Fibroblast of skin of scalp (primary cell): ENCODE results near the gene VPS50.
"Not testable (repeated sequence)": the region's sequence is repeated elsewhere in the genome, so short reads cannot be mapped to it uniquely, and the experiment has no call there.

Source experiments
- DNase-seq: peaks from one replicate; pipeline ENCODE4 v3.0.0-alpha.2; 2013

Gene VPS50

GRCh38 chr7:93337052-93337451 is 104.9 kb downstream of the VPS50 start:
- no peak for DNase-seq

- not testable (repeated sequence) for DNase-seq
Observed at GRCh38 chr7:93342178-93342577, 110.0 kb downstream of the VPS50 start.

GRCh38 chr7:93350338-93350737 is 118.2 kb downstream of the VPS50 start:
- DNase-seq: no peak

GRCh38 chr7:93352881-93353280 is 120.7 kb downstream of the VPS50 start:
- DNase-seq: no peak

GRCh38 chr7:93354815-93355214 is 122.6 kb downstream of the VPS50 start:
- DNase-seq: no peak

GRCh38 chr7:93359520-93360198 is 127.5 kb downstream of the VPS50 start:
- no peak for DNase-seq

GRCh38 chr7:93361853-93362252 is 129.7 kb downstream of the VPS50 start:
- DNase-seq: no peak

- no peak for DNase-seq
Observed at GRCh38 chr7:93364806-93365205, 132.6 kb downstream of the VPS50 start.

- no peak for DNase-seq
Observed at GRCh38 chr7:93365341-93365740, 133.2 kb downstream of the VPS50 start.

- no peak for DNase-seq
Observed at GRCh38 chr7:93366816-93367215, 134.7 kb downstream of the VPS50 start.

GRCh38 chr7:93367254-93367653 is 135.1 kb downstream of the VPS50 start:
- no peak for DNase-seq

GRCh38 chr7:93370937-93371336 is 138.8 kb downstream of the VPS50 start:
- not testable (repeated sequence) for DNase-seq

GRCh38 chr7:93373537-93373936 is 141.4 kb downstream of the VPS50 start:
- DNase-seq: no peak

GRCh38 chr7:93374345-93374940 is 142.3 kb downstream of the VPS50 start:
- DNase-seq: peak; percentile 46

- DNase-seq: no peak
Observed at GRCh38 chr7:93375603-93376002, 143.4 kb downstream of the VPS50 start.

GRCh38 chr7:93378131-93378760 is 146.1 kb downstream of the VPS50 start:
- DNase-seq: no peak

- peak; percentile 12 for DNase-seq
Observed at GRCh38 chr7:93382362-93382761, 150.2 kb downstream of the VPS50 start.

GRCh38 chr7:93390660-93391059 is 158.5 kb downstream of the VPS50 start:
- DNase-seq: no peak

- no peak for DNase-seq
Observed at GRCh38 chr7:93392984-93393383, 160.8 kb downstream of the VPS50 start.

GRCh38 chr7:93399642-93400041 is 167.5 kb downstream of the VPS50 start:
- no peak for DNase-seq

GRCh38 chr7:93402944-93403343 is 170.8 kb downstream of the VPS50 start:
- peak; percentile 2 for DNase-seq

GRCh38 chr7:93407239-93407638 is 175.1 kb downstream of the VPS50 start:
- no peak for DNase-seq

- DNase-seq: no peak
Observed at GRCh38 chr7:93409324-93409723, 177.2 kb downstream of the VPS50 start.
